ENCODE data around the gene REST.

GRCh38 chr4:56986952-56987351 is 79.3 kb downstream of the REST start:
- TF ChIP-seq CTCF (IDR thresholded peaks at IDR 0.05) (no peak), POLR2A (IDR thresholded peaks at IDR 0.05) (no peak)

All from vagina (tissue), 2 donors.